Measurements from ENCODE around the gene VASH1. TPM values are rescaled to one million over a fixed set of nuclear protein-coding genes. Genes with fewer than 3 reads are reported as not detected.

The VASH1 gene
- polyA plus RNA-seq, 1 donor (not counting 4 experiments of a cell fraction or from before 2014, with no cell fraction given) = 0.12 TPM

- no peak overlapping the region for H2AFZ ChIP-seq (ENCODE audit: control insufficient read depth, low read length)
- no peak overlapping the region for H3K4me2 ChIP-seq (ENCODE audit: control insufficient read depth, extremely low read depth, insufficient read depth, low read depth, low read length)
- no peak overlapping the region for H3K9ac ChIP-seq (ENCODE audit: control insufficient read depth, extremely low read depth, insufficient read depth, low read length)
- no peaks in the 10 kb centered on the region for H3K9me3 ChIP-seq (ENCODE audit: control insufficient read depth, low read depth, low read length)
- no peaks in the 10 kb centered on the region for H3K9me1 ChIP-seq (ENCODE audit: control insufficient read depth, extremely low read depth, insufficient read depth, low read length)
- H3K27me3 ChIP-seq (ENCODE audit: control insufficient read depth, extremely low read depth, insufficient read depth, low read length) = peaks cover 5% of the 10 kb centered on the region
- no peak overlapping the region for H3K4me3 ChIP-seq (ENCODE audit: control insufficient read depth in 2 of 3, extremely low read depth in 1 of 3, insufficient read depth in 2 of 3, low read depth in 1 of 3, low read length in 3 of 3)
- no peak for FAIRE-seq
- no peak for DNase-seq (ENCODE audit: low read depth, low spot score)
- H4K20me1 ChIP-seq (ENCODE audit: control insufficient read depth, extremely low read depth, insufficient read depth, low read length) = no peaks in the 10 kb centered on the region
- TF ChIP-seq CTCF (optimal IDR thresholded peaks at IDR 0.05 in 1 of 3, IDR thresholded peaks at IDR 0.05 in 1 of 3, conservative IDR thresholded peaks at IDR 0.05 in 1 of 3; ENCODE audit: extremely low read depth in 1 of 3, insufficient read depth in 2 of 3, low read length in 3 of 3) (no peak), EZH2 (IDR thresholded peaks at IDR 0.05; ENCODE audit: low read length) (no peak)
- H3K79me2 ChIP-seq (ENCODE audit: control insufficient read depth, insufficient read depth, low read length) = no peaks in the 10 kb centered on the region
- no peak overlapping the region for H3K27ac ChIP-seq (ENCODE audit: control insufficient read depth, insufficient read depth, low read length)
- no peaks in the 10 kb centered on the region for H3K36me3 ChIP-seq (ENCODE audit: control insufficient read depth in 2 of 2, extremely low read depth in 1 of 2, insufficient read depth in 2 of 2, low read length in 2 of 2)
- dilution Hi-C loops (cut with MboI; ENCODE audit: extremely low pct_ligation_motif_present, low sequenced_read_pairs) = no loop called here
- H3K4me1 ChIP-seq (ENCODE audit: control insufficient read depth, extremely low read depth, insufficient read depth, low read length) = no peaks in the 10 kb centered on the region
These were observed 33.9 kb upstream of the VASH1 start for GRCh38 chr14:76727384-76727783.

- Histone ChIP-seq H3K27ac (ENCODE audit: control insufficient read depth, insufficient read depth, low read length) (no peak overlapping the region), H2AFZ (ENCODE audit: control insufficient read depth, low read length) (no peak overlapping the region), H3K9ac (ENCODE audit: control insufficient read depth, extremely low read depth, insufficient read depth, low read length) (no peak overlapping the region), H3K79me2 (ENCODE audit: control insufficient read depth, insufficient read depth, low read length) (no peaks in the 10 kb centered on the region), H3K9me3 (ENCODE audit: control insufficient read depth, low read depth, low read length) (no peaks in the 10 kb centered on the region), H4K20me1 (ENCODE audit: control insufficient read depth, extremely low read depth, insufficient read depth, low read length) (no peaks in the 10 kb centered on the region), H3K4me2 (ENCODE audit: control insufficient read depth, extremely low read depth, insufficient read depth, low read depth, low read length) (no peak overlapping the region), H3K4me3 (ENCODE audit: control insufficient read depth in 2 of 3, extremely low read depth in 1 of 3, insufficient read depth in 2 of 3, low read depth in 1 of 3, low read length in 3 of 3) (no peak overlapping the region), H3K9me1 (ENCODE audit: control insufficient read depth, extremely low read depth, insufficient read depth, low read length) (no peaks in the 10 kb centered on the region), H3K36me3 (ENCODE audit: control insufficient read depth in 2 of 2, extremely low read depth in 1 of 2, insufficient read depth in 2 of 2, low read length in 2 of 2) (no peaks in the 10 kb centered on the region), H3K27me3 (ENCODE audit: control insufficient read depth, extremely low read depth, insufficient read depth, low read length) (peaks cover 5% of the 10 kb centered on the region), H3K4me1 (ENCODE audit: control insufficient read depth, extremely low read depth, insufficient read depth, low read length) (no peaks in the 10 kb centered on the region)
- dilution Hi-C loops (cut with MboI; ENCODE audit: extremely low pct_ligation_motif_present, low sequenced_read_pairs) = no loop called here
- FAIRE-seq = no peak
- TF ChIP-seq EZH2 (IDR thresholded peaks at IDR 0.05; ENCODE audit: low read length) (no peak), CTCF (optimal IDR thresholded peaks at IDR 0.05 in 1 of 3, IDR thresholded peaks at IDR 0.05 in 1 of 3, conservative IDR thresholded peaks at IDR 0.05 in 1 of 3; ENCODE audit: extremely low read depth in 1 of 3, insufficient read depth in 2 of 3, low read length in 3 of 3) (no peak)
- no peak for DNase-seq (ENCODE audit: low read depth, low spot score)
These were observed 33.4 kb upstream of the VASH1 start for GRCh38 chr14:76727901-76728300.

All from keratinocyte (primary cell).